ENCODE data around the gene AGER. TPM values are rescaled to one million over a fixed set of nuclear protein-coding genes. Genes with fewer than 3 reads are reported as not detected.
A peak's percentile ranks its signal among the peaks of the same experiment; 100 is the strongest.

Gene AGER
- total and polyA plus RNA-seq, 9 of the 15 experiments (the other 6 are each of a cell fraction or from before 2014, with no cell fraction given): 1.2 to 11.5 (median 4.1) TPM

GRCh38 chr6:32131439-32131948, 52.6 kb downstream of the AGER start (continued):
- TF ChIP-seq, protein P1, sequence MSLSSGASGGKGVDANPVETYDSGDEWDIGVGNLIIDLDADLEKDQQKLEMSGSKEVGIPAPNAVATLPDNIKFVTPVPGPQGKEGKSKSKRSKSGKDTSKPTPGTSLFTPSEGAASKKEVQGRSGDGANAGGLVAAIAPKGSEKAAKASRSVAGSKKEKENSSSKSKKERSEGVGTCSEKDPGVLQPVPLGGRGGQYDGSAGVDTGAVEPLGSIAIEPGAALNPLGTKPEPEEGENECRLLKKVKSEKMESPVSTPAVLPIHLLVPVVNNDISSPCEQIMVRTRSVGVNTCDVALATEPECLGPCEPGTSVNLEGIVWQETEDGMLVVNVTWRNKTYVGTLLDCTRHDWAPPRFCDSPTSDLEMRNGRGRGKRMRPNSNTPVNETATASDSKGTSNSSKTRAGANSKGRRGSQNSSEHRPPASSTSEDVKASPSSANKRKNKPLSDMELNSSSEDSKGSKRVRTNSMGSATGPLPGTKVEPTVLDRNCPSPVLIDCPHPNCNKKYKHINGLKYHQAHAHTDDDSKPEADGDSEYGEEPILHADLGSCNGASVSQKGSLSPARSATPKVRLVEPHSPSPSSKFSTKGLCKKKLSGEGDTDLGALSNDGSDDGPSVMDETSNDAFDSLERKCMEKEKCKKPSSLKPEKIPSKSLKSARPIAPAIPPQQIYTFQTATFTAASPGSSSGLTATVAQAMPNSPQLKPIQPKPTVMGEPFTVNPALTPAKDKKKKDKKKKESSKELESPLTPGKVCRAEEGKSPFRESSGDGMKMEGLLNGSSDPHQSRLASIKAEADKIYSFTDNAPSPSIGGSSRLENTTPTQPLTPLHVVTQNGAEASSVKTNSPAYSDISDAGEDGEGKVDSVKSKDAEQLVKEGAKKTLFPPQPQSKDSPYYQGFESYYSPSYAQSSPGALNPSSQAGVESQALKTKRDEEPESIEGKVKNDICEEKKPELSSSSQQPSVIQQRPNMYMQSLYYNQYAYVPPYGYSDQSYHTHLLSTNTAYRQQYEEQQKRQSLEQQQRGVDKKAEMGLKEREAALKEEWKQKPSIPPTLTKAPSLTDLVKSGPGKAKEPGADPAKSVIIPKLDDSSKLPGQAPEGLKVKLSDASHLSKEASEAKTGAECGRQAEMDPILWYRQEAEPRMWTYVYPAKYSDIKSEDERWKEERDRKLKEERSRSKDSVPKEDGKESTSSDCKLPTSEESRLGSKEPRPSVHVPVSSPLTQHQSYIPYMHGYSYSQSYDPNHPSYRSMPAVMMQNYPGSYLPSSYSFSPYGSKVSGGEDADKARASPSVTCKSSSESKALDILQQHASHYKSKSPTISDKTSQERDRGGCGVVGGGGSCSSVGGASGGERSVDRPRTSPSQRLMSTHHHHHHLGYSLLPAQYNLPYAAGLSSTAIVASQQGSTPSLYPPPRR (CRISPR knock-in tag; IDR thresholded peaks at IDR 0.05; ENCODE audit: borderline replicate concordance): peak; percentile 91; the same call in 1 of the 2 replicates
- no peak for TF ChIP-seq DACH1 (IDR thresholded peaks at IDR 0.05; ENCODE audit: partially characterized antibody)
- TF ChIP-seq, protein P2, sequence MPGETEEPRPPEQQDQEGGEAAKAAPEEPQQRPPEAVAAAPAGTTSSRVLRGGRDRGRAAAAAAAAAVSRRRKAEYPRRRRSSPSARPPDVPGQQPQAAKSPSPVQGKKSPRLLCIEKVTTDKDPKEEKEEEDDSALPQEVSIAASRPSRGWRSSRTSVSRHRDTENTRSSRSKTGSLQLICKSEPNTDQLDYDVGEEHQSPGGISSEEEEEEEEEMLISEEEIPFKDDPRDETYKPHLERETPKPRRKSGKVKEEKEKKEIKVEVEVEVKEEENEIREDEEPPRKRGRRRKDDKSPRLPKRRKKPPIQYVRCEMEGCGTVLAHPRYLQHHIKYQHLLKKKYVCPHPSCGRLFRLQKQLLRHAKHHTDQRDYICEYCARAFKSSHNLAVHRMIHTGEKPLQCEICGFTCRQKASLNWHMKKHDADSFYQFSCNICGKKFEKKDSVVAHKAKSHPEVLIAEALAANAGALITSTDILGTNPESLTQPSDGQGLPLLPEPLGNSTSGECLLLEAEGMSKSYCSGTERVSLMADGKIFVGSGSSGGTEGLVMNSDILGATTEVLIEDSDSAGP (CRISPR knock-in tag; IDR thresholded peaks at IDR 0.05): no peak
- TF ChIP-seq MBD1 (CRISPR knock-in tag; IDR thresholded peaks at IDR 0.05): no peak
- no peak for TF ChIP-seq JUNB (CRISPR knock-in tag; conservative IDR thresholded peaks at IDR 0.05)
- TF ChIP-seq, protein P3, sequence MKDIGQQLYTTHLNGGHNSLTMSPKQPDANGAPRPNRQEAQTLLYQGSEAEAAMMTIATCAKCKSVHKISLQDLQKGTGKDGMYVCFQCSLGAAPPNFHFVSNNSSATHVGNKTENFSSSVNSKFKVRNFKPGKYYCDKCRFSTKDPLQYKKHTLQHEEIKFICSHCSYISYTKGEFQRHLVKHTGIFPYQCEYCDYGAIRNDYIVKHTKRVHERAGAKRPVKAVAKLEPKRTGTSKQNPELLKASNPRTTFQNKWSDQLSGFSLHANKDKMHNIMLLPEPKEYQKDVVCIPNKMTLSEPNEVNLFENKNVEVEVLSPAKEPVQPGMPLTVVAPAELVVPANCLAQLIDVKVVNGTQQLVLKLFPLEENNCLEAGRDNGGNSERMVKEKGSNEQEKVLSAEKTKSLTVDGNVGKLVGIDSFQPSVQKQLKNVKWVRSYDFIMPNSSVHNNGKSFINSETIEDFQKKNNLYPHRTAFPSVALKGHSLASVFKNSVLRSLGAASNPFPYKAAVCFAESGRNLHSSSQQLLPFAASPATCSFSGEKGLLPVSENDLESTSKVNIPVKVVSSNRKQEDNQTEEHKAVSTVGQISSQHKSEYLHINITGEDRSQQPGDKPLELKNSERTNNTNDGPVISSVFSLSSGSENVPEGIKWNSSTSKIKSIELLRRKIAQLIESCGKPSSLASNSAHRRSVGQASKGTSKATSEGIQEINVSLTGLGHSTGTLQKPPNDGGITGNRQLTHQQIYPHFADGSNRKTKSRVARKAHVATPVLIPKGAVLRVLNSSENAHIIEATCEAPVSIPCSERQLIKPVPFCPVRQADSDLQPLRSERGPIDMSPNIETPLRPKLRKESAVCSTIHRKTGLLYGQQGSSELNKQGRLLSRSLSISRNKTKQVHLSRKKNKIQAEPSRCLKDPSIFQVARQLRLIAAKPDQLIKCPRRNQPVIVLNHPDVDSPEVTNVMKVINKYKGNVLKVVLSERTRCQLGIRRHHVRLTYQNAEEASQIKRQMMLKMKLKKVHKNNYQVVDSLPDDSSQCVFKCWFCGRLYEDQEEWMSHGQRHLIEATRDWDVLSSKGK (CRISPR knock-in tag; IDR thresholded peaks at IDR 0.05): no peak
- TF ChIP-seq GMEB1 (CRISPR knock-in tag; IDR thresholded peaks at IDR 0.05): no peak
- no peak for TF ChIP-seq FOXK1 (CRISPR knock-in tag; IDR thresholded peaks at IDR 0.05; ENCODE audit: borderline replicate concordance)
- TF ChIP-seq, protein P4, sequence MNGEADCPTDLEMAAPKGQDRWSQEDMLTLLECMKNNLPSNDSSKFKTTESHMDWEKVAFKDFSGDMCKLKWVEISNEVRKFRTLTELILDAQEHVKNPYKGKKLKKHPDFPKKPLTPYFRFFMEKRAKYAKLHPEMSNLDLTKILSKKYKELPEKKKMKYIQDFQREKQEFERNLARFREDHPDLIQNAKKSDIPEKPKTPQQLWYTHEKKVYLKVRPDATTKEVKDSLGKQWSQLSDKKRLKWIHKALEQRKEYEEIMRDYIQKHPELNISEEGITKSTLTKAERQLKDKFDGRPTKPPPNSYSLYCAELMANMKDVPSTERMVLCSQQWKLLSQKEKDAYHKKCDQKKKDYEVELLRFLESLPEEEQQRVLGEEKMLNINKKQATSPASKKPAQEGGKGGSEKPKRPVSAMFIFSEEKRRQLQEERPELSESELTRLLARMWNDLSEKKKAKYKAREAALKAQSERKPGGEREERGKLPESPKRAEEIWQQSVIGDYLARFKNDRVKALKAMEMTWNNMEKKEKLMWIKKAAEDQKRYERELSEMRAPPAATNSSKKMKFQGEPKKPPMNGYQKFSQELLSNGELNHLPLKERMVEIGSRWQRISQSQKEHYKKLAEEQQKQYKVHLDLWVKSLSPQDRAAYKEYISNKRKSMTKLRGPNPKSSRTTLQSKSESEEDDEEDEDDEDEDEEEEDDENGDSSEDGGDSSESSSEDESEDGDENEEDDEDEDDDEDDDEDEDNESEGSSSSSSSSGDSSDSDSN (IDR thresholded peaks at IDR 0.05; ENCODE audit: borderline replicate concordance in 1 of 2, low read depth in 2 of 2, low read length in 2 of 2): no peak
- 0 out of 2 replicates have a peak, but pooled peaks have one; percentile 5 for TF ChIP-seq BHLHE40 (IDR thresholded peaks at IDR 0.05; ENCODE audit: low read length)
